Peyer's patch (tissue), 4 donors: ENCODE results near the gene TACC2.

ENCODE experiments used
- CTCF ChIP-seq, 6 experiments: fragments of 450-650 bp in 4 of 6; fragments of 200-600 bp in 2 of 6; sonication (generic) in 1 of 6; IDR thresholded peaks; one replicate each; pipeline ENCODE4 v1.5.1; 2017 to 2019; ENCODE audit warnings: antibody characterized with exemption in 6 of 6, mild to moderate bottlenecking in 3 of 6, moderate library complexity in 1 of 6
- POLR2A ChIP-seq, 2 donors: fragments of 450-650 bp; IDR thresholded peaks; one replicate each; pipeline ENCODE4 v1.5.1; 2017; ENCODE audit warnings: antibody characterized with exemption in 2 of 2, mild to moderate bottlenecking in 2 of 2, moderate library complexity in 2 of 2

GRCh38 chr10:122241836-122242235 is 252.9 kb downstream of the TACC2 start:
- no peak for TF ChIP-seq CTCF (IDR thresholded peaks at IDR 0.05)
- no peak for TF ChIP-seq POLR2A (IDR thresholded peaks at IDR 0.05)
